Measurements from ENCODE around the gene CD9. TPM values are rescaled to one million over a fixed set of nuclear protein-coding genes. Genes with fewer than 3 reads are reported as not detected.
A peak's percentile ranks its signal among the peaks of the same experiment; 100 is the strongest.

The CD9 gene
- total RNA-seq, 1 donor from 2014 or later = 120 TPM

DNA sequence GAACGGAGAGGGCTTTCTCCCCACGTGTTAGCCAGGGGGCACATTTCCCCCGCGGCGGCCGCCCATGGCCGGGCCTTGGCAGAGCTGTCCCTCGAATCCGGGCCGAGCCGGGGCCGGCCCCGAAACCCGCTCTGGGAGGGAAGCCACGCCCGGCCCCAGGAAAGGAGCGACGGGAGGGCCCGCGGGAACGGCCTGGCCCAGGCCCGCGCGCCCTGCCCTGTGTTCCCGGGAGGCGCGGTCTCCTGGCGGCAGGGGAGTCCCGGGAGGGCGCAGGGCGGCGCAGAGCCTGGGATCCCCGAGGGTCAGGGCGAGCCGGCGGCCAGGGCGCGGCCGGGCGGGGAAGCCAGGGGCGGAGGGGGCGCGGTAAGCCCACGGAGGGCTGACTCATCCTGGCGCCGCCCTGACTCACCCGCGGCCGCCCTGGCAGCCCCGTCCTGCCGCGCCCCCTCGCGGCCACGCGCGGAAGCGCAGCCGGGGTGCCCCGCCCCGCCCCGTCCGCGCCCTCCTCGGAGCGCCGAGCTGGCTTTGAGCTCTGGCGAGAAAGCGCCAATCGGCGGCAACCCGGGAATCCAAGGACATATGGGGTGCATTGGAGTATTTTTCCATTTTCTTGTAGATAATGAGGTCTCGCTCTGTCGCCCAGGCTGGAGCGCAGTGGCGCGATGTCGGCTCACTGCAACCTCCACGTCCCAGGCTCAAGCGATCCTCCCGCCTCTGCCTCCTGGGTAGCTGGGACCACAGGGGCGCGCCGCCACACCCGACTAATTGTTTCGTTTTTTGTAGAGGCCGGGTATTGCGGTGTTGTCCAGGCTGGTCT is 78.4 kb downstream of the CD9 start:
- Mint-ChIP-seq H3K27ac (peak overlapping the region; percentile 100), H3K27me3 (peaks cover 15% of the 10 kb centered on the region), H3K36me3 (no peaks in the 10 kb centered on the region), H3K4me3 (peak overlapping the region; percentile 89), H3K9me3 (no peaks in the 10 kb centered on the region), H3K4me1 (ENCODE audit: unreplicated experiment) (peaks cover 17% of the 10 kb centered on the region)
- peak; percentile 95 for DNase-seq (ENCODE audit: extremely low spot score, unreplicated experiment)
- TF ChIP-seq, protein P1, sequence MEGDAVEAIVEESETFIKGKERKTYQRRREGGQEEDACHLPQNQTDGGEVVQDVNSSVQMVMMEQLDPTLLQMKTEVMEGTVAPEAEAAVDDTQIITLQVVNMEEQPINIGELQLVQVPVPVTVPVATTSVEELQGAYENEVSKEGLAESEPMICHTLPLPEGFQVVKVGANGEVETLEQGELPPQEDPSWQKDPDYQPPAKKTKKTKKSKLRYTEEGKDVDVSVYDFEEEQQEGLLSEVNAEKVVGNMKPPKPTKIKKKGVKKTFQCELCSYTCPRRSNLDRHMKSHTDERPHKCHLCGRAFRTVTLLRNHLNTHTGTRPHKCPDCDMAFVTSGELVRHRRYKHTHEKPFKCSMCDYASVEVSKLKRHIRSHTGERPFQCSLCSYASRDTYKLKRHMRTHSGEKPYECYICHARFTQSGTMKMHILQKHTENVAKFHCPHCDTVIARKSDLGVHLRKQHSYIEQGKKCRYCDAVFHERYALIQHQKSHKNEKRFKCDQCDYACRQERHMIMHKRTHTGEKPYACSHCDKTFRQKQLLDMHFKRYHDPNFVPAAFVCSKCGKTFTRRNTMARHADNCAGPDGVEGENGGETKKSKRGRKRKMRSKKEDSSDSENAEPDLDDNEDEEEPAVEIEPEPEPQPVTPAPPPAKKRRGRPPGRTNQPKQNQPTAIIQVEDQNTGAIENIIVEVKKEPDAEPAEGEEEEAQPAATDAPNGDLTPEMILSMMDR (conservative IDR thresholded peaks at IDR 0.05) = peak; percentile 98

DNA sequence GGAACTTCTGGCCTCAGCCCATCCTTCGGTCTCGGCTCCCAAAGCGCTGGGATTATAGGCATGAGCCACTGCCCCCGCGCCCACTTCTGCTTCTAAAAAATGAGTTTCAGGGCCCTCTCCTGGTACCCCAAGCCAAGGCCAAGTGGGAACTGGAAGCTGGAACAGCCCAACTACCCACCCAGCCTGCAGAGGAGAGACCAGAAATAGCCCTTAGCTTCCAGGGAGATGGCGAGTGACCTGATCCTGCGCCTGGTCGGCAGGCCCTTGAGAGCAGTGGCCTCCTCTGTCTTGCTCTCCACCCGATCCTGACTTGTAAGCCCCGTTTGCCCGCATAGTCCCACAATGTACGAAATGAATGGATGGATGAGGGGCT is 79.0 kb downstream of the CD9 start:
- no peaks in the 10 kb centered on the region for H3K36me3 Mint-ChIP-seq
- no peak for DNase-seq (ENCODE audit: extremely low spot score, unreplicated experiment)
- no peaks in the 10 kb centered on the region for H3K9me3 Mint-ChIP-seq
- peaks cover 13% of the 10 kb centered on the region for H3K4me1 Mint-ChIP-seq (ENCODE audit: unreplicated experiment)
- H3K27ac Mint-ChIP-seq = peak overlapping the region; percentile 94
- peaks cover 15% of the 10 kb centered on the region for H3K27me3 Mint-ChIP-seq
- peak overlapping the region; percentile 62 for H3K4me3 Mint-ChIP-seq
- TF ChIP-seq, protein P1 (conservative IDR thresholded peaks at IDR 0.05) = no peak

DNA sequence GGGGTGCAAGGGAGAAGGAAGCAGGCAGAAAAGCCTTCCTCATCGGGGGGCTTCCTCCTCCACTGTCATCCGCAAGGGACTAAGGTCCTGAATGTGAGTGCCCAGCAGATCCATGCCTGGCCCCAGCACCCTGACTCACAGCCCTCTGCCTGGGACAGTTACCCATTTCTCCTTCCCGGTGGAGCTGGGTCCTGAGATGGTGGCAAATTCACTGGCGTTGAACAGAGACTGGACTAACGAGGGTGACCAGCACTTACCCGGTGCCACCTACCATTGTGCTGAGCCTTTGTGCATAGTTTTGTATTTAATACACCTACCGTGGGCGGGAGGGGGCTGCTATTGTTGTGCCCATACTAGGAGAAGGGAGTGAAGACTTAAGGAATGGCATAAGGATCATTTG is 79.4 kb downstream of the CD9 start:
- Mint-ChIP-seq H3K36me3 (no peaks in the 10 kb centered on the region), H3K27me3 (peaks cover 15% of the 10 kb centered on the region), H3K4me1 (ENCODE audit: unreplicated experiment) (peaks cover 12% of the 10 kb centered on the region), H3K27ac (peak overlapping the region; percentile 94), H3K9me3 (no peaks in the 10 kb centered on the region), H3K4me3 (peak overlapping the region; percentile 62)
- DNase-seq (ENCODE audit: extremely low spot score, unreplicated experiment) = no peak
- TF ChIP-seq, protein P1 (conservative IDR thresholded peaks at IDR 0.05) = no peak

DNA sequence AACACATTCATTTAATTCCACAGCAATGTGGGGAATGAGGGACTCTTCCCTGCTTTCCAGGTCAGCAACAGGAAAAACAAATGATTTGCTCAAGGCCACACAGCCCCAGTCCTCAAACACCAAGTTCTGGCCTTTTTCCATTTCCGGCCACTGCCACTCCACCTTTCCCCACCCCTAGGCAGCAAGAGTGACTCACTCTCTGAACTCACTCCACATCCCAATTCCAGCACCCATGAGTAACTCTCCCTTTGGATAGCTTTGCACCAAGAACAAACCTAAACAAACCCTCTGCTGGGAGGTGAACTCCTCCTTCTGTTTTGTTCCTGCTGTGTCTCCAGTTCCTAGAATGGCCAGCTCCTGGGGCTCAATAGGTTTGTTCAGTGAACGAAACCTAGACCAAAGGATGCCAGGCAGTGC is 79.9 kb downstream of the CD9 start:
- H3K36me3 Mint-ChIP-seq = no peaks in the 10 kb centered on the region
- peak overlapping the region; percentile 94 for H3K27ac Mint-ChIP-seq
- DNase-seq (ENCODE audit: extremely low spot score, unreplicated experiment) = no peak
- H3K9me3 Mint-ChIP-seq = no peaks in the 10 kb centered on the region
- peak overlapping the region; percentile 62 for H3K4me3 Mint-ChIP-seq
- peaks cover 12% of the 10 kb centered on the region for H3K4me1 Mint-ChIP-seq (ENCODE audit: unreplicated experiment)
- H3K27me3 Mint-ChIP-seq = peaks cover 18% of the 10 kb centered on the region
- TF ChIP-seq, protein P1 (conservative IDR thresholded peaks at IDR 0.05) = no peak

DNA sequence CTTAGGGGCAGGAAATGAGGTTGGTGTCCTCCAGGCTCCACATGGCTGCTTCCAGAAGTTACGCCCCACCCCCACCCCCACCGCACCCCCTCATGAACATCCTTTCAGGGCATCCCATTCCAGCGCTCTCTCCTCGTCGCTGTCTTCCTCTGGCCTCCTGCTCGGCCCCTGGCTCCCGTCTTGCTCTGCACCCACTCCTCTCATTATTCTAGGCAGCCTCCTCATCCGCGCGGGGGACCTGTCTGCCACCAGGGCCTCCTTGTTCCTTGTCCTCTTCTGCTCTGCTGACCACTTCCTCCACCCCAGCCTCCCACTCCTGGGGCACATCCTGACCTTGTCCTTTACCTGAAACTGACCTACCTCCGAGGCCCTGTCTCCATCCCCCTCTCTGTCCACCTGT is 80.5 kb downstream of the CD9 start:
- H3K4me1 Mint-ChIP-seq (ENCODE audit: unreplicated experiment) = peaks cover 12% of the 10 kb centered on the region
- H3K36me3 Mint-ChIP-seq = no peaks in the 10 kb centered on the region
- H3K9me3 Mint-ChIP-seq = no peaks in the 10 kb centered on the region
- peak overlapping the region; percentile 46 for H3K27ac Mint-ChIP-seq
- H3K4me3 Mint-ChIP-seq = no peak overlapping the region
- DNase-seq (ENCODE audit: extremely low spot score, unreplicated experiment) = no peak
- TF ChIP-seq, protein P1 (conservative IDR thresholded peaks at IDR 0.05) = no peak
- peaks cover 19% of the 10 kb centered on the region for H3K27me3 Mint-ChIP-seq

All from type B pancreatic cell (in vitro differentiated cells).